Caco-2 (cell line): ENCODE data around the gene SBF2. TPM values are rescaled to one million over a fixed set of nuclear protein-coding genes. Genes with fewer than 3 reads are reported as not detected.

Source experiments
- BruUV-seq: library from RNA; stranded (reverse); fragments of 400-500 nt; replicated peaks from 2 replicates; lab custom pipeline; 2021; lab: Mats Ljungman, UMichigan
- CTCF ChIA-PET: fragments of 300-600 bp; sonication (Branson Sonifier 250); formaldehyde crosslinking; loops from one replicate; lab custom pipeline; 2022; ENCODE audit warnings: antibody characterized with exemption; lab: Charles Lee
- POLR2A ChIA-PET: fragments of 300-600 bp; sonication (Branson Sonifier 250); formaldehyde crosslinking; loops from one replicate; lab custom pipeline; 2022; ENCODE audit warnings: antibody characterized with exemption; lab: Charles Lee
- DNase-seq, 2 experiments: peaks; one replicate each; pipeline versions ENCODE4 v3.0.0 to v3.0.0-alpha.2; 2020 to 2022
- H3K27me3 ChIP-seq: replicated peaks from 2 replicates; pipeline ENCODE4 v1.6.0; 2011; ENCODE audit warnings: low read length; ENCODE audit not compliant: control insufficient read depth, insufficient read depth
- H3K36me3 ChIP-seq: 2 replicates; pipeline ENCODE4 v1.5.1; 2011; ENCODE audit warnings: low read length; ENCODE audit not compliant: control insufficient read depth, insufficient read depth
- H3K4me1 ChIP-seq: fragments of 250-450 bp; sonication (Bioruptor Pico); 2 replicates; pipeline ENCODE4 v1.5.1; 2020; ENCODE audit warnings: mild to moderate bottlenecking
- H3K4me3 ChIP-seq: 2 replicates; pipeline ENCODE4 v1.5.1; 2011; ENCODE audit warnings: low read depth, mild to moderate bottlenecking, control low read depth, low read length
- H3K9me3 ChIP-seq: fragments of 250-450 bp; sonication (Bioruptor Pico); 2 replicates; pipeline ENCODE4 v1.5.1; 2020; ENCODE audit warnings: mild to moderate bottlenecking, moderate library complexity
- H3K27ac Mint-ChIP-seq: one replicate; pipeline ENCODE4 v1.8.0; 2022; ENCODE audit warnings: mixed read lengths; ENCODE audit not compliant: unreplicated experiment
- H3K27me3 Mint-ChIP-seq: one replicate; pipeline ENCODE4 v1.8.0; 2022; ENCODE audit warnings: mixed read lengths; ENCODE audit not compliant: insufficient read depth, unreplicated experiment
- H3K36me3 Mint-ChIP-seq: one replicate; pipeline ENCODE4 v1.8.0; 2022; ENCODE audit warnings: mild to moderate bottlenecking, mixed read lengths; ENCODE audit not compliant: insufficient read depth, unreplicated experiment
- H3K4me1 Mint-ChIP-seq: one replicate; pipeline ENCODE4 v1.8.0; 2022; ENCODE audit warnings: low read depth, mixed read lengths; ENCODE audit not compliant: unreplicated experiment
- H3K4me3 Mint-ChIP-seq: one replicate; pipeline ENCODE4 v1.8.0; 2022; ENCODE audit warnings: mild to moderate bottlenecking, moderate library complexity, mixed read lengths; ENCODE audit not compliant: unreplicated experiment
- H3K9me3 Mint-ChIP-seq: one replicate; pipeline ENCODE4 v1.8.0; 2022; ENCODE audit warnings: mixed read lengths; ENCODE audit not compliant: unreplicated experiment
- CTCF ChIP-seq, 2 experiments: fragments of 200-600 bp in 1 of 2; IDR thresholded peaks; 1 replicate in 1 of 2; 2 replicates in 1 of 2; pipeline versions ENCODE4 v1.5.1 to v1.8.0; 2011 to 2022; ENCODE audit warnings: antibody characterized with exemption in 1 of 2, control low read depth in 1 of 2, inconsistent platforms in 1 of 2, low read depth in 1 of 2, low read length in 1 of 2, mild to moderate bottlenecking in 1 of 2, moderate library complexity in 1 of 2; ENCODE audit not compliant: insufficient read depth in 1 of 2, severe bottlenecking in 1 of 2, unreplicated experiment in 1 of 2
- intact Hi-C: fragments of 100-400 bp; cut with micrococcal nuclease; formaldehyde crosslinking; loops from one replicate; pipeline ENCODE4 v1.10.0; 2022; ENCODE audit not compliant: unreplicated experiment
- total RNA-seq: library from RNA; stranded (reverse); gene quantifications from 2 replicates; pipeline ENCODE4 v1.2.3, GENCODE V29; 2022

SBF2 gene
- total RNA-seq, 1 experiment from 2014 or later: 72.2 TPM

DNA sequence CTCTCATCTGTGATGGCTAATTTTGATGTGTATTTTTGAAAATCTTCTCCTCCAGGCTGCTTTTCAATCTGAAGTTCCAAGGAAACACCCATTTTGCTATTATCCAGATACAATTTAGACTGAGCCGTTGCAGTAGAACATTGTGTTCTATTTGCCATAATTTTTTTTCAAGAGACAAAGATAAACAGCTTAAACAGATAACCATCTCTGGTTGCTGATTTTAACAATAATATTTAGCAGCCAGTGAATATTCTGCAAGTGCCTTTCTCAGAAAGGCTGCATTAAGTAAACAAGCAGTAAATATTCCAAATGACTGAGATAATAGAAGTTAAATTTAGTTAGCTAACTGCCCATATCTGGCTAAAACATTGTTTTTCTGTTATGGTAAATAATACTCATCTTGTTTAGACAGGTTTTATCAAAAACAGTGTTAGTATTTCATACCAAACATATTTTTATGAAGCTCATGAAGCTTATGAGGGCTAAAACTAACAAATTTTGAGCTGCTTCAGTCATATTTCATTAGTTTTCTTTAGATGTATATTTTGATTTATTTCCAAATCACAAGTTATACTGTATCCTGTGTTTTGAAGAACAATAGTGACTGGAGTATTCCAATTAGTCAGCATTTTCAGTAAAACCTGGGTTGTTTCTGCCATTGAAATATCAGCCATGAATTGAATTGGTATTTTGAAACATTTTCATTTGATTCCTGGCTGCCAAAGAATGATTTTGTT lies 206.7 kb downstream of the SBF2 start:
- no TSS peak for BruUV-seq
- no peak for DNase-seq
- Histone ChIP-seq H3K4me3 (no peak overlapping the region), H3K4me1 (peaks cover 6% of the 10 kb centered on the region), H3K36me3 (no peaks in the 10 kb centered on the region), H3K9me3 (no peaks in the 10 kb centered on the region), H3K27me3 (no peaks in the 10 kb centered on the region)
- Mint-ChIP-seq H3K4me3 (no peak overlapping the region), H3K27me3 (no peaks in the 10 kb centered on the region), H3K36me3 (no peaks in the 10 kb centered on the region), H3K9me3 (peaks cover 13% of the 10 kb centered on the region), H3K27ac (no peak overlapping the region), H3K4me1 (peaks cover 14% of the 10 kb centered on the region)
- ChIA-PET POLR2A (interaction anchor here (0.7 kb wide), 1 partner anchor 217 kb away, joined by 3 read pairs; the partner anchor contains the start of gene ADM), CTCF (no interaction called here)
- intact Hi-C loops: no loop called here
- TF ChIP-seq CTCF (IDR thresholded peaks at IDR 0.05; ENCODE audit: insufficient read depth in 1 of 2, low read depth in 1 of 2, low read length in 1 of 2, severe bottlenecking in 1 of 2, unreplicated experiment in 1 of 2): no peak

DNA sequence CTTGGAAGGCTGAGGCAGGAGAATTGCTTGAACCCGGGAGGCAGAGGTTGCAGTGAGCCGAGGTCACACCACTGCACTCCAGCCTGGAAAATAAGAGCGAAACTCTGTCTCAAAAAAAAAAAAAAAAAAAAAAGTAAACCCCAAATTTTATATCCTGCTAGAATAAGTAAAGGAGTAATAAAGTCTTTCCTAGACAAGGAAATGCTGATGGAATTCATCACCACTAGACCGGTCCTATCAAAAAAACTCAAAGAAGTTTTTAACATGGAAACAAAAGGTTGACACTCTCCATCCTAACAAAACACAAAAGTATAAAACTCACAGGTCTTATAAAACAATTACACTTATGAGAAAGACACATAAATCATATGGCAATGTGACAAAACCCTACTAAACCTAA lies 213.9 kb downstream of the SBF2 start:
- Mint-ChIP-seq H3K27ac (no peak overlapping the region), H3K27me3 (no peaks in the 10 kb centered on the region), H3K4me1 (peaks cover 5% of the 10 kb centered on the region), H3K36me3 (no peaks in the 10 kb centered on the region), H3K9me3 (peaks cover 60% of the 10 kb centered on the region), H3K4me3 (no peak overlapping the region)
- no peaks in the 10 kb centered on the region for H3K4me1 ChIP-seq
- DNase-seq: no peak
- no peaks in the 10 kb centered on the region for H3K27me3 ChIP-seq
- no peaks in the 10 kb centered on the region for H3K36me3 ChIP-seq
- peaks cover 14% of the 10 kb centered on the region for H3K9me3 ChIP-seq
- intact Hi-C loops: no loop called here
- POLR2A ChIA-PET: no interaction called here
- H3K4me3 ChIP-seq: no peak overlapping the region
- no peak for TF ChIP-seq CTCF (IDR thresholded peaks at IDR 0.05; ENCODE audit: insufficient read depth in 1 of 2, low read depth in 1 of 2, low read length in 1 of 2, severe bottlenecking in 1 of 2, unreplicated experiment in 1 of 2)
- BruUV-seq: no TSS peak
- CTCF ChIA-PET: no interaction called here

DNA sequence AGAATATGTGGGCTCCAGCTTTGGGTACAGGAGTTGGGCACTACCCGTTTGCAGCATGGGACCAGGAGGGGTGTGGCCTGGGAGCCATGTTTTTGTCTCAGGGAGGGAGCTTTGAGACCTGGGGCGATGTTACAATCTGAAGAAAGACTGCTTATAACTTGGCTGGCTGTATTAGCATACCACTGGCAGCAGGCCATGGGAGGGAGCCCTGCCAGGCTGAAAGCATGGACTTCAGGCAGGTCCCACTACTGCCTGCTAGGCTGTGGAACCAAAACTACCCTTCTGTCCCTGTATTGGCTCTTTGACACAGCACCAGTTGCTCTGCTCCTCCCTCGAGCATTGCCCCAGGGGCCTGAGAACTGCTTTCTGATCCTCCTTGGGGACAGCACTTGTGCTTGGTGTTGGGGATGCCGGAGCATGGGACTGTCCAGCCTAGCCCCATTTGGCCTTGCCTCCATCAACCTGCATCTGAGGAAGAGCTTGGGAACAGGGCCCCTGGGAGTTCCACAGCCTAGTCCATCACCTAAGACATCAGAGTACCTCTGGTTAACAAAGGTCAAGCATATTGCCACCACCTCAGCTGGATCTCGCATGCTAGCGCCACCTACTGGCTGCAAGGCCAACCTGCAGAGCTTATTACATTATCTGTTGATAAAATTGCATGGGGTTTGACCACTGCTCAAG lies 217.4 kb downstream of the SBF2 start:
- BruUV-seq: no TSS peak
- H3K4me3 ChIP-seq: no peak overlapping the region
- TF ChIP-seq CTCF (IDR thresholded peaks at IDR 0.05; ENCODE audit: insufficient read depth in 1 of 2, low read depth in 1 of 2, low read length in 1 of 2, severe bottlenecking in 1 of 2, unreplicated experiment in 1 of 2): peak; percentile 75 to 88
- no peaks in the 10 kb centered on the region for H3K4me1 ChIP-seq
- intact Hi-C loops: loop anchor here (2.0 to 10.0 kb wide), 4 partner anchors 86 to 318 kb away; no protein-coding TSS in a partner anchor
- Mint-ChIP-seq H3K36me3 (no peaks in the 10 kb centered on the region), H3K27ac (no peak overlapping the region), H3K4me1 (peaks cover 5% of the 10 kb centered on the region), H3K9me3 (peaks cover 40% of the 10 kb centered on the region), H3K4me3 (no peak overlapping the region), H3K27me3 (no peaks in the 10 kb centered on the region)
- no peaks in the 10 kb centered on the region for H3K36me3 ChIP-seq
- H3K27me3 ChIP-seq: no peaks in the 10 kb centered on the region
- ChIA-PET POLR2A (no interaction called here), CTCF (interaction anchor here (0.5 to 1.1 kb wide), 6 partner anchors 26 to 214 kb away, joined by 3 to 7 read pairs (median 3); no protein-coding TSS in a partner anchor)
- H3K9me3 ChIP-seq: peaks cover 14% of the 10 kb centered on the region
- DNase-seq: peak; percentile 57 to 63
